Caco-2 (cell line): ENCODE data around the gene VWA7. TPM values are rescaled to one million over a fixed set of nuclear protein-coding genes. Genes with fewer than 3 reads are reported as not detected.

Experiments used
- BruUV-seq: library from RNA; stranded (reverse); fragments of 400-500 nt; replicated peaks from 2 replicates; lab custom pipeline; 2021; lab: Mats Ljungman, UMichigan
- CTCF ChIA-PET: fragments of 300-600 bp; sonication (Branson Sonifier 250); formaldehyde crosslinking; loops from one replicate; lab custom pipeline; 2022; ENCODE audit warnings: antibody characterized with exemption; lab: Charles Lee
- POLR2A ChIA-PET: fragments of 300-600 bp; sonication (Branson Sonifier 250); formaldehyde crosslinking; loops from one replicate; lab custom pipeline; 2022; ENCODE audit warnings: antibody characterized with exemption; lab: Charles Lee
- DNase-seq, 2 experiments: peaks; one replicate each; pipeline versions ENCODE4 v3.0.0 to v3.0.0-alpha.2; 2020 to 2022
- H3K27me3 ChIP-seq: replicated peaks from 2 replicates; pipeline ENCODE4 v1.6.0; 2011; ENCODE audit warnings: low read length; ENCODE audit not compliant: control insufficient read depth, insufficient read depth
- H3K36me3 ChIP-seq: 2 replicates; pipeline ENCODE4 v1.5.1; 2011; ENCODE audit warnings: low read length; ENCODE audit not compliant: control insufficient read depth, insufficient read depth
- H3K4me1 ChIP-seq: fragments of 250-450 bp; sonication (Bioruptor Pico); 2 replicates; pipeline ENCODE4 v1.5.1; 2020; ENCODE audit warnings: mild to moderate bottlenecking
- H3K4me3 ChIP-seq: 2 replicates; pipeline ENCODE4 v1.5.1; 2011; ENCODE audit warnings: low read depth, mild to moderate bottlenecking, control low read depth, low read length
- H3K9me3 ChIP-seq: fragments of 250-450 bp; sonication (Bioruptor Pico); 2 replicates; pipeline ENCODE4 v1.5.1; 2020; ENCODE audit warnings: mild to moderate bottlenecking, moderate library complexity
- H3K27ac Mint-ChIP-seq: one replicate; pipeline ENCODE4 v1.8.0; 2022; ENCODE audit warnings: mixed read lengths; ENCODE audit not compliant: unreplicated experiment
- H3K27me3 Mint-ChIP-seq: one replicate; pipeline ENCODE4 v1.8.0; 2022; ENCODE audit warnings: mixed read lengths; ENCODE audit not compliant: insufficient read depth, unreplicated experiment
- H3K36me3 Mint-ChIP-seq: one replicate; pipeline ENCODE4 v1.8.0; 2022; ENCODE audit warnings: mild to moderate bottlenecking, mixed read lengths; ENCODE audit not compliant: insufficient read depth, unreplicated experiment
- H3K4me1 Mint-ChIP-seq: one replicate; pipeline ENCODE4 v1.8.0; 2022; ENCODE audit warnings: low read depth, mixed read lengths; ENCODE audit not compliant: unreplicated experiment
- H3K4me3 Mint-ChIP-seq: one replicate; pipeline ENCODE4 v1.8.0; 2022; ENCODE audit warnings: mild to moderate bottlenecking, moderate library complexity, mixed read lengths; ENCODE audit not compliant: unreplicated experiment
- H3K9me3 Mint-ChIP-seq: one replicate; pipeline ENCODE4 v1.8.0; 2022; ENCODE audit warnings: mixed read lengths; ENCODE audit not compliant: unreplicated experiment
- CTCF ChIP-seq, 2 experiments: fragments of 200-600 bp in 1 of 2; IDR thresholded peaks; 1 replicate in 1 of 2; 2 replicates in 1 of 2; pipeline versions ENCODE4 v1.5.1 to v1.8.0; 2011 to 2022; ENCODE audit warnings: antibody characterized with exemption in 1 of 2, control low read depth in 1 of 2, inconsistent platforms in 1 of 2, low read depth in 1 of 2, low read length in 1 of 2, mild to moderate bottlenecking in 1 of 2, moderate library complexity in 1 of 2; ENCODE audit not compliant: insufficient read depth in 1 of 2, severe bottlenecking in 1 of 2, unreplicated experiment in 1 of 2
- intact Hi-C: fragments of 100-400 bp; cut with micrococcal nuclease; formaldehyde crosslinking; loops from one replicate; pipeline ENCODE4 v1.10.0; 2022; ENCODE audit not compliant: unreplicated experiment
- total RNA-seq: library from RNA; stranded (reverse); gene quantifications from 2 replicates; pipeline ENCODE4 v1.2.3, GENCODE V29; 2022

Gene VWA7
- total RNA-seq, 1 experiment from 2014 or later, result 0.61 TPM

- H3K27me3 ChIP-seq, result no peaks in the 10 kb centered on the region
- ChIA-PET POLR2A (interaction anchor here (0.7 kb wide), 1 partner anchor 43 kb away, joined by 6 read pairs; no protein-coding TSS in a partner anchor), CTCF (interaction anchor here (0.6 to 1.5 kb wide), 5 partner anchors 33 to 327 kb away, joined by 3 to 8 read pairs (median 6); partner anchors contain the start of genes HSPA1A, HSPA1L, LY6G5C and MSH5)
- DNase-seq, result no peak
- H3K36me3 ChIP-seq, result no peaks in the 10 kb centered on the region
- no peak overlapping the region for H3K27ac Mint-ChIP-seq
- peaks cover 9% of the 10 kb centered on the region for H3K36me3 Mint-ChIP-seq
- no peak overlapping the region for H3K4me3 ChIP-seq
- no TSS peak for BruUV-seq
- no peak overlapping the region for H3K4me3 Mint-ChIP-seq
- intact Hi-C loops, result loop anchor here (1.0 kb wide), 1 partner anchor 58 kb away; no protein-coding TSS in a partner anchor
- no peaks in the 10 kb centered on the region for H3K27me3 Mint-ChIP-seq
- H3K9me3 ChIP-seq, result no peaks in the 10 kb centered on the region
- H3K9me3 Mint-ChIP-seq, result no peaks in the 10 kb centered on the region
- no peak for TF ChIP-seq CTCF (IDR thresholded peaks at IDR 0.05; ENCODE audit: insufficient read depth in 1 of 2, low read depth in 1 of 2, low read length in 1 of 2, severe bottlenecking in 1 of 2, unreplicated experiment in 1 of 2)
- peaks cover 23% of the 10 kb centered on the region for H3K4me1 ChIP-seq
- H3K4me1 Mint-ChIP-seq, result peaks cover 13% of the 10 kb centered on the region
Measured at GRCh38 chr6:31771992-31772358, 5.2 kb downstream of the VWA7 start.

GRCh38 chr6:31770860-31771259, 6.3 kb downstream of the VWA7 start:
- no peak overlapping the region for H3K27ac Mint-ChIP-seq
- Histone ChIP-seq H3K27me3 (no peaks in the 10 kb centered on the region), H3K36me3 (no peaks in the 10 kb centered on the region), H3K9me3 (no peaks in the 10 kb centered on the region), H3K4me1 (peaks cover 15% of the 10 kb centered on the region), H3K4me3 (no peak overlapping the region)
- intact Hi-C loops, result no loop called here
- H3K4me1 Mint-ChIP-seq, result peaks cover 8% of the 10 kb centered on the region
- no peaks in the 10 kb centered on the region for H3K9me3 Mint-ChIP-seq
- H3K4me3 Mint-ChIP-seq, result no peak overlapping the region
- H3K27me3 Mint-ChIP-seq, result no peaks in the 10 kb centered on the region
- no peak for DNase-seq
- no TSS peak for BruUV-seq
- ChIA-PET CTCF (interaction anchor here (1.4 to 2.5 kb wide), 4 partner anchors 32 to 57 kb away, joined by 3 to 32 read pairs (median 17); partner anchors contain the start of genes DDAH2, HSPA1B and MSH5), POLR2A (interaction anchor here (0.6 to 0.7 kb wide), 2 partner anchors 25 to 30 kb away, joined by 3 to 4 read pairs; no protein-coding TSS in a partner anchor)
- TF ChIP-seq CTCF (IDR thresholded peaks at IDR 0.05; ENCODE audit: insufficient read depth in 1 of 2, low read depth in 1 of 2, low read length in 1 of 2, severe bottlenecking in 1 of 2, unreplicated experiment in 1 of 2), result no peak
- no peaks in the 10 kb centered on the region for H3K36me3 Mint-ChIP-seq

GRCh38 chr6:31769684-31770371, 7.3 kb downstream of the VWA7 start:
- H3K27me3 ChIP-seq, result no peaks in the 10 kb centered on the region
- TF ChIP-seq CTCF (IDR thresholded peaks at IDR 0.05; ENCODE audit: insufficient read depth in 1 of 2, low read depth in 1 of 2, low read length in 1 of 2, severe bottlenecking in 1 of 2, unreplicated experiment in 1 of 2), result peak; percentile 85 to 87
- Mint-ChIP-seq H3K4me1 (peaks cover 8% of the 10 kb centered on the region), H3K4me3 (no peak overlapping the region), H3K9me3 (no peaks in the 10 kb centered on the region), H3K27me3 (no peaks in the 10 kb centered on the region), H3K36me3 (no peaks in the 10 kb centered on the region), H3K27ac (no peak overlapping the region)
- peak; percentile 85 to 89 for DNase-seq
- H3K4me1 ChIP-seq, result peaks cover 15% of the 10 kb centered on the region
- no peak overlapping the region for H3K4me3 ChIP-seq
- intact Hi-C loops, result loop anchor here (1.0 kb wide), 3 partner anchors 41 to 93 kb away; partner anchors contain the start of gene DDAH2
- CTCF ChIA-PET, result interaction anchor here (0.5 to 2.5 kb wide), 26 partner anchors 9 to 189 kb away, joined by 3 to 32 read pairs (median 4); partner anchors contain the start of genes ABHD16A, C6orf47, DDAH2 and HSPA1B
- H3K36me3 ChIP-seq, result no peaks in the 10 kb centered on the region
- POLR2A ChIA-PET, result interaction anchor here (0.6 to 1.8 kb wide), 4 partner anchors 20 to 40 kb away, joined by 3 to 10 read pairs (median 7); partner anchors contain the start of genes DDAH2 and MSH5
- no TSS peak for BruUV-seq
- H3K9me3 ChIP-seq, result no peaks in the 10 kb centered on the region
